Measurements from ENCODE around the gene CARMIL1. TPM values are rescaled to one million over a fixed set of nuclear protein-coding genes. Genes with fewer than 3 reads are reported as not detected.

The CARMIL1 gene
- total RNA-seq, 1 donor from 2014 or later = 19.6 TPM

DNA sequence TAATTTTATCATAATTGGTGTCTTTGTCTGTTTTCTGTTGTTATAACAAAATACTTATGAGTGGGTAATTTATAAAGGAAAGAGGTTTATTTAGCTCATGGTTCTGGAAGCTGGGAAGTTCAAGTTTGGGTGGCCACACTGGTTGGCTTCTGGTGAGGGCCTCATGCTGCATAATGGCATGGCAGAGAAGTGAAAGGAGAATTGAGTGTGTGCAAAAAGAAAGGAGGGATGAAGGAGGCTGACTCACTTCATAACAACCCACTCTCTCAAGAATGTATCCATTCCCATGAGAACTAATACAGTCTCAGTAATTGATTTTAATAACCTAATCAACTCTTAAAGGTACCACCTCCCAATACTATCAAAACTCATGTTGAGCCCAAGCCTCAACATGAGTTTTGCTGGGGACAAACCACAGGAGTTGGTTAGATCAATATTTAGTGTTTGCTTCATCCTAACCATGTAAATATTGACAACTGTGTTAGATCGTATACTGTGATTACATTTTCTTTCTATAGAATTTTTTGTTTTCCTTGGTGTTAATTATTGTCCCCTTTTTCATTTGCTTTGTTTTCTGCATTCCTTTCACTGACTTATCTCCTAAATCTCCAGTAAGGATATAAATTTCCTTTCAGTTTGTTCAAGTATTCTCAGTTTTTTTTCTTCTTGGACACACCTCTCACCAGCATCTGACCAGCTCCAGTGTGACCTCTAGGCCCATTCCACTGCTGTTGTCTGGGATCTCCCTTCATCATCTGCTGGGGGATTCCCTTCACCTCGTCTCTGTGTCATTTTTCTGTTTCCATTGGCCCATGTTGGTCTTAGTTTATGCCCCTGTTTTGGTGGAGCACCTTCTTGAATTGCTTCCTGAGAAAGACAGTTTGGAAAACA, 318.0 kb downstream of the CARMIL1 start:
- H3K9me3 ChIP-seq = no peaks in the 10 kb centered on the region
- H3K27ac ChIP-seq = no peak overlapping the region
- DNase-seq (ENCODE audit: extremely low spot score in 2 of 2) = no peak
- no peak overlapping the region for H3K4me3 ChIP-seq
- intact Hi-C loops (cut with DNase I) = no loop called here
- H3K4me1 ChIP-seq = no peaks in the 10 kb centered on the region
- no peak for TF ChIP-seq POLR2AphosphoS5 (IDR thresholded peaks at IDR 0.05; ENCODE audit: insufficient read depth in 1 of 2, low read depth in 1 of 2)
- TF ChIP-seq, protein P1, sequence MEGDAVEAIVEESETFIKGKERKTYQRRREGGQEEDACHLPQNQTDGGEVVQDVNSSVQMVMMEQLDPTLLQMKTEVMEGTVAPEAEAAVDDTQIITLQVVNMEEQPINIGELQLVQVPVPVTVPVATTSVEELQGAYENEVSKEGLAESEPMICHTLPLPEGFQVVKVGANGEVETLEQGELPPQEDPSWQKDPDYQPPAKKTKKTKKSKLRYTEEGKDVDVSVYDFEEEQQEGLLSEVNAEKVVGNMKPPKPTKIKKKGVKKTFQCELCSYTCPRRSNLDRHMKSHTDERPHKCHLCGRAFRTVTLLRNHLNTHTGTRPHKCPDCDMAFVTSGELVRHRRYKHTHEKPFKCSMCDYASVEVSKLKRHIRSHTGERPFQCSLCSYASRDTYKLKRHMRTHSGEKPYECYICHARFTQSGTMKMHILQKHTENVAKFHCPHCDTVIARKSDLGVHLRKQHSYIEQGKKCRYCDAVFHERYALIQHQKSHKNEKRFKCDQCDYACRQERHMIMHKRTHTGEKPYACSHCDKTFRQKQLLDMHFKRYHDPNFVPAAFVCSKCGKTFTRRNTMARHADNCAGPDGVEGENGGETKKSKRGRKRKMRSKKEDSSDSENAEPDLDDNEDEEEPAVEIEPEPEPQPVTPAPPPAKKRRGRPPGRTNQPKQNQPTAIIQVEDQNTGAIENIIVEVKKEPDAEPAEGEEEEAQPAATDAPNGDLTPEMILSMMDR (IDR thresholded peaks at IDR 0.05) = no peak
- TF ChIP-seq POLR2A (IDR thresholded peaks at IDR 0.05) = no peak
- peaks cover 0 to 6% of the 10 kb centered on the region in 2 donors for H3K36me3 ChIP-seq
- no peaks in the 10 kb centered on the region for H3K27me3 ChIP-seq

DNA sequence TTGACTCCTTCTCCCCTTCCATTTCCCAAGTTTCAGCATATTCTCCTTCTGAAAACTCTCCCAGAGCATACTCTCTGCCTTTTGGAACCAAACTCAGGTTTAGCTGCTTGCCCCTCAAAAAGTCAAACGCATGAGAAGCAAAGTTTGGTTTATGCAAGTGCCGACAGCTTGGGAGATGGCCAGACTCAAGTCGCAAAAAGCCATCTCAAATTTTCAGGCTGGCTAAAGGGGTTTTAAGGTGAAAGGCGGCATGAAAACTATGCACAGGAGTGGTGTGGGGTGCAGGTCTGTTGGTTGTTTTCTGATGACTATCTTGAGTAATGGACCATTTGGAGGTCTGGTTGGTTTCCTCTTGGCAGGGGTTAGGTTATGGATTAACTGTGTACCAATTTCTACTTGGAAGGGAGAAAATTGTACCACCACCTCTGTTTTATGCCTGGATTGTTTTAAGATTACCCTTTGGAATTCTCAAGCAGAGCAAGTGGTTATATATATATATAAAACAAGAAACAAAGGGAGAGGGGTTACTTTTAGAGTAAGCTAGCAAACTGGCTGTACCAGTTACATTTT, 320.4 kb downstream of the CARMIL1 start:
- Histone ChIP-seq H3K27ac (no peak overlapping the region), H3K4me3 (no peak overlapping the region), H3K27me3 (no peaks in the 10 kb centered on the region), H3K36me3 (peaks cover 0 to 6% of the 10 kb centered on the region in 2 donors), H3K4me1 (no peaks in the 10 kb centered on the region), H3K9me3 (no peaks in the 10 kb centered on the region)
- intact Hi-C loops (cut with DNase I) = no loop called here
- no peak for DNase-seq (ENCODE audit: extremely low spot score in 2 of 2)
- TF ChIP-seq POLR2AphosphoS5 (IDR thresholded peaks at IDR 0.05; ENCODE audit: insufficient read depth in 1 of 2, low read depth in 1 of 2) (no peak), POLR2A (IDR thresholded peaks at IDR 0.05) (no peak)
- TF ChIP-seq, protein P1 (IDR thresholded peaks at IDR 0.05) = no peak

DNA sequence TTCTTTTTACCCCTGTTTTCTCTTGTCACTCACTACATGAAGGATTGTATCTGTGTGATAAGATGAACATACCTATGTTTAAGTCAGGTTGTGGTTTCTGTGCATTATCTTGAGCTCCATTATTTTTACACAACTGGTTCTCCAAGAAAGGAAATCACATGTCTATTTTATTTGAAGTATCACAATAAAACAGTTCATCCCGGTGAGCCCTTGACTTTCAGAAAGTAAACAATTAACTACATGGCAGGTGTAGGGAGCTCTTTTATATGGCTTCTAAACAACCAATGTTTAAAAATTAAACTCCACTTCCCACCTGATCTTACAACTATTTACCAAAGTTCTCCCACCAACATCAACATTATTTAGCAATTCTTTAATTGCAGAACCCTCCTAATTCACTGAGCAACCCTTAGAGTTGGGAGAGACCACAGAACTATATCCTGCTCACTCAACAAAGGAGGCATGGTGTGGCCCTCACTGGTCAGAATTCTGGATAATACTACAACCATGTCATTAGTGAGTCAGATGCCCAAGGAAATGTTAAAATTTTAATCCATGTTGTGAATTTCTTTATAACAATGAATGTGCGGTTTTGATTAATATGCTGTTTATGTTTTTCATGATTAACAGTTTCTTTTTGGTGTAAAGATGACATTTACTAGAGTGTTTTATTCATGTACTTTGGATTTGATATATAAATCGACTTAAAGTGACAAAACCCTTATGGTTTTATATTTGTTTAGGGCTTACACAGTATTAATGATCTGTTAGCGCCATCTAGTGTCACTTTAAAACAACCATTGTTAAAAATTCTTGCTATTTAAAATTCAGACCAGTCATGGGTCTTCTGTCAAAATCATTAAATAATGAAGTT, 322.9 kb downstream of the CARMIL1 start:
- H3K9me3 ChIP-seq = no peaks in the 10 kb centered on the region
- peaks cover 0 to 6% of the 10 kb centered on the region in 2 donors for H3K36me3 ChIP-seq
- H3K27me3 ChIP-seq = no peaks in the 10 kb centered on the region
- no peaks in the 10 kb centered on the region for H3K4me1 ChIP-seq
- intact Hi-C loops (cut with DNase I) = no loop called here
- H3K27ac ChIP-seq = no peak overlapping the region
- DNase-seq (ENCODE audit: extremely low spot score in 2 of 2) = no peak
- H3K4me3 ChIP-seq = no peak overlapping the region
- TF ChIP-seq, protein P1 (IDR thresholded peaks at IDR 0.05) = peak; percentile 52 to 69 (median 61)
- no peak for TF ChIP-seq POLR2AphosphoS5 (IDR thresholded peaks at IDR 0.05; ENCODE audit: insufficient read depth in 1 of 2, low read depth in 1 of 2)

DNA sequence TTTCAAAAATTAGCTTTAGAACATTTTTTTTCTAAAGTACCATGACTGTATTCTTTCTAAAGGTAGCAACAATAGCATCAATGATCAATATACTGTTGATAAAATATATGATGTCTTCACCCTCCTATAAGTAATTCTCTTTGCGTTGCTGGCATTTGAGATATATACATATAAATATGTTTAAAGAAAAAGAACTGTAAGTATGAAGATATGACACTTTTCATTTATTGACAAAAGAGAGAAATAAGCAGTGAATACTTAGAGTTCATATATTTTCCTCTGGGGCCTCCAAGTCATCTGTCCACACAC, 323.5 kb downstream of the CARMIL1 start:
- no peak for TF ChIP-seq POLR2A (IDR thresholded peaks at IDR 0.05)
- TF ChIP-seq, protein P1 (IDR thresholded peaks at IDR 0.05) = no peak
- TF ChIP-seq POLR2AphosphoS5 (IDR thresholded peaks at IDR 0.05; ENCODE audit: insufficient read depth in 1 of 2, low read depth in 1 of 2) = no peak
- intact Hi-C loops (cut with DNase I) = no loop called here
- H3K4me1 ChIP-seq = no peaks in the 10 kb centered on the region
- no peak for DNase-seq (ENCODE audit: extremely low spot score in 2 of 2)
- H3K36me3 ChIP-seq = peaks cover 0 to 6% of the 10 kb centered on the region in 2 donors
- H3K27ac ChIP-seq = no peak overlapping the region
- H3K4me3 ChIP-seq = no peak overlapping the region
- H3K27me3 ChIP-seq = no peaks in the 10 kb centered on the region
- no peaks in the 10 kb centered on the region for H3K9me3 ChIP-seq
